GM21526 (cell line): ENCODE results near the gene SCUBE3.

Experiments used
- ATAC-seq: cut with Tn5 transposase; IDR thresholded peaks from one replicate; pipeline ENCODE4 v1.9.1; 2021; ENCODE audit warnings: moderate library complexity; ENCODE audit not compliant: unreplicated experiment, low FRiP score

SCUBE3 gene

DNA sequence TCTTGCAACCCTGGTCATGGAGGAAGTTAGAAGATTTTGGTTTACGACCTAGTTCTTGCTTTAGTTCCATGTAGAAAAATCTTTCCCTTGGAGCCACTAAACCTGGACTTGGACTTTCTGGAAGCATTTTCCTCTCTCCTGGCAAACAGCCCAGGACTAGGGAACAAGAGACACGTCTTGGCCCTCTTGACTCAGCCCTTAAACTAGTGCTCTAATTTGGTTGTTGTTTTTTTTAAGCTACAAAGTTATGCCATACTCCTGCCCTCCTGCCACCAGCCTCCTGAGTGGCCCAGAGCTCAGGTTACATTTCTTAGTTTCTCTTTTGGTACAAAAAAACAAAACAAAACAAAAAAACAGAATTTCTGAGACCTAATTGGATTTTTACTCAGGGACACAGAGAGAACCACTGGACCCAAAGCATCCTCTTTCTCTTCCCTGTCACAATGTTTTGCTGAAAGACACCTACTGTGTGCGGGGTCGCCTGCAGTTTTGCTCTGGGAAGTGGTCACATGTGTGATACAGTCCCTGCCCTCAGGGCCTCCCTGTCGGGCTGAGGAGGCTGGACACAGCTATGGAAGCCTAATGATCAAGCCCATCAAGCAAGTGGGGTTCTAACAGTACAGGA lies 32.3 kb upstream of the SCUBE3 start:
- ATAC-seq = no peak

DNA sequence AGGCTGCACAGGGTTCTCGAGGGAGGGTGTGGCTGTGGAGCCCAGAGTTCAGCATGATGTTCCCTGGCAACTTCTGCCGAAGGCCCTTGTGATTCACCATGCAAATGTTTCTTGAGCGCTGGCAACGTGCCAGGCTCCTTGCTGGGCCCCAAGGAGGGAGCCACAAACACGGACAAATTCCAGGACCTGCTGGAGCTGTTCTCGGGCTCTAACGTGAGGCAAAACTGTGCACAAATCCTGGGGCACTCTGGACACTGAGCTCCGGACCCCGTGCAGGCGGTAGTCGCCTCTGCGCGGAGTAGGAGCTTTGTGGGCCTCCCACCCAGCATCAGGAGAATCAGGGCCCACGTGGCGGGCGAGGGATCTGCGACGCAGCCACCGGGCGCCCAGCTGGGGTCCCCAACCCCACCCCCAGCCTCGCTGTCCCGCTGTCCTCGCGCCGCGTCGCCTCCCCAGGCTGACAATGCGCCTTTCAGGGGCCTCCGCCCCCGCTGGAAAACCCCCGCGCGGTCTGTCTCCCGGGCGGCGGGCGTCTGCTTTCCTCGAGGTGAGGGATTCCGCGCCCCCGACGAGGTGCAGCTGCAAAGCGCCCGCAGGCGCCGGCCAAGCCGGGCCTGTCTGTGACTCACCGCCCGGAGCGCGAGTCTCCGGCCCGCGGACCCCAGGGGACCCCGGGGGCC lies 31.7 kb upstream of the SCUBE3 start:
- ATAC-seq = no peak

DNA sequence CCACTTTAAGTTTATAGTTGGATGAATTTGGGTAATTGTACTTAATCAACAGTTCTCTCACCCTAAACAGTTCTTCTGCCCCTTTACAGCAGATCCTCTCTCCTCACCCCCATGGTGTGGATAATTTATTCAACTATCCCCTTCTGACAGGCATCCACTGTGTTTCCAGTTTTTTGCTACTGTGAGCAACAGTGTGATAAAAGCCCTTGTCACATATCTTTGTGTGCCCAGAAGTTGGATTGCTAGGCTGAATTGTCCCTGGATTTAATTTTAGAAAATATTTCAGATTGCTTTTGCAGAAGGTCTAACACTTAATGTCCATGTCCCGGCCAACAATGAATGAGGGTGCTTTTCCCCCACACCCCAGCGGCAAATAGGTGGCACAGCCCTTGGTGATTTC lies 30.5 kb upstream of the SCUBE3 start:
- no peak for ATAC-seq

DNA sequence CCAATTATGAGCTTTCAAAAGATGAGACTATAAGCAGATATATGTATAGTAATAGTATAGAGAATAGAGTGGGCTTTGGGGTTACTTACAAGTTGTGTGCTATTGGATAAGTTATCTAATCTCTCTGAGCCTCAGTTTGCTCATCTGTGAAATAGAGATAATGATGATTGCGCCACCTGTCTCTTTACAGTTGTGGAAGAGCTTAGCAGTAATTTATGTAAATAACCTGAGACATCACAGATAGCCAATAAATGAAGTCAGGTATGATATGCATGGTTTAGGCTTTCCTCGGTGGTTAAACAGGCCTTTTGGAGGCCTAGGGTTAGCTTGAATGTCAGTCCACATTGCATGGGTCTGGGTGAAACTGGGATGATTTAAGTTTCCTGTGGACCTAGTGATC lies 29.8 kb upstream of the SCUBE3 start:
- ATAC-seq = no peak

DNA sequence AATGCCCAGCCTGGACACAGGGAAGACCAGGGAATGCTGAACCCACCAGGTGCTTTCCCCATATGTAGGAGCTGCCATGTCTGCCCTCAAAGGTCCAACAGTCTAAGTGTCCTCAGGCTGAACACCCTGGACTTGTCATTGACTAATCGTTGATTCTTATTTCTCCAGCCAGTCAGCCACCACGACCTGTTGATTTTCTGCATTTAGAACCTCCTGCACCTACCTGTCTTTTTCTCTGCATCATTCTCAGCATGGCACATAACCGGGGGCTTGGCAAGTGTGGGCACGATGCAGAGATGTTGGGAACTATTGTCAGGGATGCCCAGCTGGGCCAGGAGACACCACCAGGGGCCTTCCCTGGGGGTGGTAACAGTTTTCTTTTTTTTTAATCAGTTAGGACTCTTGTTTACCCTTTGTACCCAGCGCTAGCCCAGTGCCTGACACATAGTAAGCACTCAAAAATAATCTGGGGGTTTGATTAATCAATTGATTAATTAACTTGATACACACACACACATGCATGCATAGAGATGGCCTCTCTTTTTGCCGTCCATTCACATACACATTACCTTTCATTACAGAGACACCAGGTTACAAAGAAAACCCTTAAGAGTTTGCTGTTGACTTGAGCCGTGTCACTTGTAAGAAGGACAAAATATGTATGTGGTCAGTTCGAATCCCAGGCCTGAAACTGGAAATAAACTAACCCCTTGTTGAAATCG lies 29.0 kb upstream of the SCUBE3 start:
- no peak for ATAC-seq

DNA sequence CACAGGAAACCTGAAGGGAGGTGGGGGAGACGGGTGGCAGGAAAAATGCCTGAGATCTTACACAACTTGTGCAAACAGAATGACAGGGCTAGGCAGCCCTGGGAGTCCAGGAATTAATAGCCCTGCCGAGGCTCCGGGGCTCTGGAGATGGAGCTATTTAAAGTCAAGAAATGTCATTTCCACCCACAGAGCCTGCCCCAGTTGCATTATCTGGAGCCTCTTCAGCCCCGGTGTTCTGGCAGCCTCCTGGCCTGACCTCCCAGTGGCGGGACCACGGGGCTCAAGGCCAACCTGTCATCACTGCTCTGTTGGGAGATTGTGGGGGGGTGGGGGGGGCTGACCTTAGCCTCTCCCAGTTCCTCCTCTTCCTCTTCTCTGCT lies 28.5 kb upstream of the SCUBE3 start:
- no peak for ATAC-seq

DNA sequence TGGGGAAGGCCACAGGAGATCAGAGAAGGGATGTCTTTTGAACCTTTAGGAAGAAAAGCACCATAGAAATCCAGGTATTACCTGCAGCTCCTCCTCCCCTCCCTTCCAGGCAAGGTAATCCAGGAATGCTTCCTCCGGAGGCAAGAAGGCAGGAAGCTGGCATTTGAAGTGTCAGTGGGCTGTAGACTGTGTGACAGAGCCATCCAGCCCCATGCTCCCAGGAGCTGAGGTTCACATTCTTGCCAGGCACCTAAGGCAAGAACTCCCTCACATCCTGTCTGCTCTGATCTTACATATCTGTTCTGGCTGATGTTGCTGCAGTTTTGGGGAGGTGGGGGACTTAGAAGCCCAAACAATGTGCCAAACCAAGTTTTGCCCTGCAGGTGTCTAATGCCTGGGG lies 27.8 kb upstream of the SCUBE3 start:
- ATAC-seq = no peak

DNA sequence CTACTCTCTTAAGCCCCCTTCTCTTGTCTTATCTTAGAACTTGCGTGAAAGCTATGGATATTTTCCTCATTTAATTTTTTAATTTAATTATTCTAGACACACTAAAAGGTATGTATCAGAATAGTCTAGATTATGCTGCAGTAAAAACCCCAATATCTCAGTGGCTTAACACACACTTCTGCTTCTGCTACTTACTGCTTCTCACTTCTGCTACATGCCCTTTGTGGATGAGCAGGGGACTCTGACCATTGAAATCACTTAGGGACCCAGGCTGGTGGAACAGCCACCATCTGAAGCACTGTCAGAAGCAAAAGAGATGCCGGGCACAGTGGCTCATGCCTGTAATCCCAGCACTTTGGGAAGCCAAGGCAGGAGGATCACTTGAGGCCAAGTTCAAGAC lies 27.2 kb upstream of the SCUBE3 start:
- no peak for ATAC-seq

DNA sequence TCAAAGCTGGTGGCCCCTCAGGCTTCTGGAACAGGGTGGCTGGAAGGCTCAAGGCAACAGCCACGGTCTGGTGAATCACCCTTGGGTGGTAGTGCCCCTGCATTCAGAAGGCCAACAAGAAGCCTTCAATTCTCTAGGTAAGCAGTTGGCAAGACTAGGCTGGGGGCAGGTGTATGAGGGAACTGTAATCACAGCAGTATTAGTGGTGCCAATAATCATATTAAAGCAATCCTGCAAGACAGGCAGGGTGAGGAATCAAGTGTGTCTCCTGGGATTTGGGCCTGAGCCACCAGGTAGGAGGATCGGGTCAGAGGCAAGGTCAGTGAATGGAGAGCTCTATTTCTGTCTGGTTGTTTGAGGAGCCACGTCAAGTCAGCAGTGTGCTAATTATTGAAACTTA lies 24.9 kb upstream of the SCUBE3 start:
- no peak for ATAC-seq

DNA sequence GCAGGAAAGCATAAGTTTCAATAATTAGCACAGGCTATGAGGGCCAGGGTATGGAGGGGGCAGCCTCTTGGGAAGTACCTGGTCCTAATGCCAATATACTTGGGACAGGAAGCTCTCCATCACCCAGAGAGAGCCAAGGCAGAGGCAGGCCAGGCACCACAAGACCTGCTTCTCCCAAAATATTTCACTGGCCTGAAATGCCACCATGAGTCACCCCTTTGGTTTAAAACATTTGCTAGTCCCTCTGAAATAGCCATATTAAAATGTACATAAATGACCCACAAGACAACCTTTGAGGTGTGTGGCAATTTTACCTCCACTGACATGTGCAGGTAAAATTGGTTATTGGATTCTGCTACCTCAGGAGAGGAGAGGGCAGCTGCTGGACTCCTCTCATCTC lies 23.4 kb upstream of the SCUBE3 start:
- no peak for ATAC-seq

DNA sequence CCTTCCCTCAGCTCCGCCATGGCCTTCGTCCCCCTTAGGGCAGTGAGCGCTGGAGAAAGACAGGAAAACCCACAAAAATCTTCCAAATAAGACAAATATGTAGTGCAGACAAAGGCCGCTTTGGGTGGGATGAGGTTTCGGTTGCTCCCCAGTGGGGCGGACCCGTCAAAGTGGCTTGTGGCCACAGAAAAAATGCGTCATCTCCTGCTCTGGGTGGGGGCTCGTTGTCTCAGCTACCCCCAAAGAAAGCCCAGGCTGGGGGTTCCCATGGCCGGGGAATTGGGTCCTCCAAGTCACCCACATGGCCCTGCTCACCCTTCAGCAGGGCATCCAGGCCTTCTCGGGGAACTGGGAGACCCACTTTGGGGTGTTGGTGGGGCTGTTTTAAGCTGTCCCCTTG lies 21.9 kb upstream of the SCUBE3 start:
- ATAC-seq = no peak

DNA sequence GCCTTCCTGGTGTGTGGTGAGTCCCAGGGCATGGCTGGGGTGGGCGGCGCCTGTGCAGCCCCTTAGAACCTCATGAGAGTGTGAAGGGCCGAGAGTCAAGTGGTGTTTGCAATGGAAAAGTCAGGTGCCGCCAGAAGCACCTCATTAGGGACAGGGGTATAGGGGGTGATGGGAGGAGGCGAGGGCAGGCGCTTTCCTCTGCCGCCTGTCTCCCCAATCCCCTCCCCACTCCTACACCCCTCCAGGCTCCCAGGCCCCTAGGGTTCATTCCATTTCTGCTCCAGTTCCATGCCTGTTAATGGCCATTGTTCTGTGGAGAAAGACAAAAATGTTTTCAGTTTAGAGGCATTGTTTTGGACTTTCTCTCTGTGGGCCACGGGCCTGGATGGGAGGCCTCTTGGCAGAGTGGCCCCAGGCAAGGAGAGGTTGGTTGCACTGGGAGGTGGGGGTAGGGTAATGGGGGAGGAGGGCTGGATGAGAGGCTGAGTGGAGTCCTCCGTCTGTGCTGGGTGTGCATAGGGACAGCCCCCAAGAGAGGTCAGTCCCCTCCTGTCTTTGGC lies 21.4 kb upstream of the SCUBE3 start:
- ATAC-seq = no peak

DNA sequence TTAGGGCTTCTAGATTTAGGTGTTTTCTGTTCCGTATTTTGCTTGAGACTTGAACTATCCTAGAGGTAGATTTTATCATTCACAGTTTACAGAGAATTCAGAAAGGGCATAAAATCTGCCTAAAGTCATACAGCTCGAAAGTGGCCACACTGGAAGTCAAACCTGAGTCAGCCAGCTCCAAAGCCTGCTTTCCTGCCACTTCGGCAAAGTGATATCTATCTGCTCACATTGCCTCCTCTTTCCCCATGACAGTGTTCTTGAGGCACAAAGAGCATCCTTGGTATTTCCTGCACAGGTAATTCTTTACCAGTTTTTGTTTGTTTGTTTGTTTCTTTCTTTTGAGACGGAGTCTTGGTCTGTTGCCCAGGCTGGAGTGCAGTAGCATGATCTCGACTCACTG lies 19.4 kb upstream of the SCUBE3 start:
- no peak for ATAC-seq

DNA sequence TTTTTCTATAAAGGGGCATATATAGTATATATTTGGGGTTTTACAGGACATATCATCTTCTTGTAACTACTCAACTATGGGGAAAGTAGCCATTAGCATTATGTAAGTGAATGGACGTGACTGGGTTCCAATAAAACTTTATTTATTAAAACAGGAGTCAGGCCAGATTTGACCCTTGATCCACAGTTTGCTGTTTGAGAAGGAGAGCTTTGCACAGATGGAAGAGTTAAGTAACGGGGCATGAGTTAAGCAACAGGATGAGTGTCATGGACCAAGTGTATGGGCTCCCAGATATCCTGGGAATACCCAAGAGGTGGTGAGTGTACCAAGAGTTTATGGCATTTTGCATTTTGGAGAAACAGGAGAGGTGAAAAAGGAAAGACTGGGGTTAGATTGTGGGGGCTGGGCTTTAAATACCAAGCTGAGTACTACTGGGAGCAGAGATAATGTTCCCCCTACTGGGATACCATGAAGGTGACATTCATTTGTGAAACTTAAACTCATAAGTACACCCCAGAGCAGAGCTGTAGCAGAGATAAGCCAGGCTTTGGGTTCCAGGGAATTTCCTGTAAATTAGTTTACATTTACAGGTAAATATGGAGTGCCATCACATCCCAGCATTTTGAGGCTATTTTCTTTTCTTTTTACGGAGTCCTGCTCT lies 18.5 kb upstream of the SCUBE3 start:
- no peak for ATAC-seq

DNA sequence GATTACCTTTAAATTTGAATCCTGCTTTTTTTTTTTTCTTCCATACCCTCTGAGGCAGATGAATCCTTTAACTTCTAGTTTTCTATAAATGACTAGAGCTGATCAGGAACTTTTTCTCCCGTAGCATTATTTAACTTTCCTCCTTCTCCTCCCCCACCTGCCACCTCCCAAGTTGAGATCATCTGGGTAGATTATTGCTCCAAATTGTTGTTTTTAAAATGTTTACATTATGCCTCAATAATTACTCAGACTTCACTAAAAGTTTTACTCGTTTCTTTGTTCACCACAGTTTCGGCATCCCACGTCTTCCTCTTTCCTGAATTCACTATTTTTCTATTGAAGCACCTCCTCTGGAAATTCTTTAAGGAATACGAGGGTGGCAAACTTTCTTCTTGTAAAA lies 16.6 kb upstream of the SCUBE3 start:
- ATAC-seq = no peak

DNA sequence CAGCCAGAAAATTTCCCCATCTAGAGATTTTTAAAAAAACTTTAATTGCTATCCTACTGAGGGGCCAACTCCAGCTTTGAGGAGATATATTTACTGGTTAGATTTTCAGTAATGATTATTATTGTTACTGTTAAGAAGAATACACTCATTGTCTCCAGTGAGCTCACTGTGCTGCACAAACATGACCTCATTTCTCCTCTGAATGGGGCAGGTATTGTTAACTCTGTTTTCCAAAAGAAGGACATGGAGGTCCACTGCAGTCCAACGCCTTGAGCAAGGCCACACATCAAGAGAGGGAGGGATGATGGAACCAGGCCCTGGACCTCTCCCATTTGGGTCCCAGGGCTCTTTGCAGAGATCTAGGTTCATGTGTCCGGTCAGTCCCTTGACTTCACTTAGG lies 13.9 kb upstream of the SCUBE3 start:
- ATAC-seq = no peak

DNA sequence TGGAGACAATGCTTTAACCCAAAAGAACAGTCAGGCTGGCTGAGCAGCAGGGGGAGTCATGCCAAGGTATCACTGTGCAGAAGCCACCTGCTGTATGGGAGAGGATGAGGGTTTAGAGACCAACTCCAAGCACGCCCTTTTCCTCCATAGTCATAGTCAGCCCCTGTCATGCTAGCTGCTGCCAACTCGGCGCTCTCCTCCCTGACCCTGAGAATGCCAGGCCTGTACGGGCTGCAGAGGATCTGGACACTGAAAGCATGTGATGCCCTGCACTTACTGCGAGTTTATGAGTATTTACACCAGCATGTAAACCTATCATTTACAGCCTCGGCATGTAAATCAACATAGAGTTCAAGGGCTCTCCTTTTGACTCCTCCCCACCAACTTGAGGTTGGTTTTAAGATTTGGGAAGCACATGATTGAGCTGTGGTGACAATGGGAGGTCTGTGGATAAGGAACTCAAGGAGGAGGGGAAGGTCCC lies 11.7 kb upstream of the SCUBE3 start:
- ATAC-seq = no peak

DNA sequence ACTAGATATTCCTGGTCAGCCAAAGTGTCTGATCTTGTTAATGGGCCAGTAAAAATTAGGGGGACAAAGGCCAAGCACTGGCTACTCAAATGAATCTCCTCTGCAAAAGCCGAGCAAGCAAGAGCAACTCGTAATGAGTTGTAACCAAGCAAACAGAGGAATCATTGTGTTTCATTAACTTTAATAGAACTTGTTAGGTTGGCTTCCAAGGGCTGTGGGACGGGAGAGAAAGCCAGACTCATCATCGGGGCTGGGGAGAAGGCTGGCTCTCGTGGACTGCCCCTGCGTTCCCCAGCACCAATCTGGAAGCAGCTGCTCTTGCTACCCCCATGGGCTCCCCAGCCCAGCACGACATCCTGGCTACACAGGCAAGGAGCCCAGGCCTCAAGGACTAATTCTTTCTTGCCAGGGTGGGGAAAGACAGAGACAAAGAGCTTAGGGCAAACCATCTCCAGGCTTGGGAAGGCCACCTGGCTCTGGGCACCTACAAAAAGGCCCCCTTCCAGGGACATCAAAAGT lies 10.5 kb upstream of the SCUBE3 start:
- no peak for ATAC-seq

DNA sequence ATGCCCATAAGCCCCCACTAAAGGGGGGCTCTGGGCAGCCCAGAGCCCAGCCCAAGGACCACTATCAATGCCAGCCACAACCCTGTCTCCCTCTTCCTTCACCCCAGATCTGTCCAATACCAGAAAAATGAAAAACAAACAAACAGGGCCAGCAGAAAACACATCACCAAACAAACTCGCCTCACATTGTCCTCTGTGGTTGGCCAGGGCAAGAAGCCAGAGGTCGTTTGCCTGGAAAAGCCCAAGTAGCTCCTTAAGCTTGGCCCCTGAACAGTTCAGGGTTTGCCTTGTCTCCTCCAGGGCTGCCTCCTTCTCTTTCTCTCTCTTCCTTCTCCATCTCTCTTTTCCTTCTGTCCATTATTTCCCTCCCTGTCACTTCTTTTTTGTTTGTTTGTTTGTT lies 10.1 kb upstream of the SCUBE3 start:
- no peak for ATAC-seq

DNA sequence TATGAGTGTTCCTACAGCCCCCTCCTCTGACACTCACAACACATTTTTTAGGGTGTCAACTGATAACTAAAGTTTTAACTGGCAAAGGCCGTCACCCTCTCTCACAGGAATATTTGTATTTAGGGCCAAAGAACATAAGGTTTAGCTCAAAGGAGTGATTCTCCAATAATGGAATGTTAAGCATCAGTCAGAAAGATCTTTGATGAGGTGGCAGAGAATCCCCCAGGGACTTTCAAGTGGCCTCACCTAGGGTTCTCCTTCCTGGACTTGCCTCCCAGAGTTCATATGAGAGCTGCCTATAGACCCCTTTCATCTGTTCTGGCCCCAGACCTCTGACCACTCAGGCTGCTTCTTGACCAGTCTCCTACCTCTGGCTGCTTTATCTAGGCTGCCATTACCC lies 7.4 kb upstream of the SCUBE3 start:
- no peak for ATAC-seq

DNA sequence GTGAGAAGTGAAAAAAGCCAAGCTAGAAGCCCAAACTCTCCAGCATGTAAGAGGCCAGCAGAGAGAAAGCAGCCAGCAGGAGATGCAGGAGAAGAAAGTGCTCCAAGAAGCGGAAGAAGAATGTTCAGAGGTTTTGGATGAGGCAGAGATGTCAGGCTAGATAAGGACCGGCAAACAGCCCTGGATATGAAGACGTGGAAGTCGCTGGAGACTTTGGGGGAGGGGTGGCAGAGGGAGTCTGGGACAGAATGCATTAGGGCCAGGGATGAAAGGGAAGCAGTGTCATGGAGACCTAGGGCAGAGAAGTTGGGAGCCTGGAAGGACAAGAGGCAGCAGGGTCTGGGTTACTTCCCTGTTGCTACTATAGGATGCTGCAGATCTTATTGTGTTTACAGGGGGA lies 5.3 kb upstream of the SCUBE3 start:
- no peak for ATAC-seq
